SK-N-SH (cell line): ENCODE measurements around the gene KCNA5. TPM values are rescaled to one million over a fixed set of nuclear protein-coding genes. Genes with fewer than 3 reads are reported as not detected.

Experiments
- CTCF ChIA-PET: fragments of 300-600, 350-600 bp; formaldehyde crosslinking; extraction: SDS; loops from one replicate; lab custom pipeline; 2021; lab: Yijun Ruan, JAX
- POLR2A ChIA-PET: fragments of 350-600 bp; sonication (Branson Sonifier 250); formaldehyde crosslinking; extraction: SDS; loops from one replicate; lab custom pipeline; 2020; ENCODE audit warnings: antibody characterized with exemption, inconsistent platforms; lab: Yijun Ruan, JAX
- DNase-seq: peaks from one replicate; pipeline ENCODE4 v3.0.0; 2012
- H2AFZ ChIP-seq: fragments of 200-600 bp; sonication (generic); 2 replicates; pipeline ENCODE4 v1.8.1; 2016; ENCODE audit warnings: antibody characterized with exemption, mild to moderate bottlenecking, low read depth
- H3F3A ChIP-seq: fragments of 200-600 bp; sonication (generic); replicated peaks from 2 replicates; pipeline ENCODE3; 2016; ENCODE audit warnings: antibody characterized with exemption, mild to moderate bottlenecking; ENCODE audit not compliant: insufficient read depth
- H3K27ac ChIP-seq, 2 experiments: fragments of 200-500 bp in 1 of 2; fragments of 200-600 bp in 1 of 2; sonication (Bioruptor generic) in 1 of 2; sonication (generic), shearing (Covaris generic) in 1 of 2; 2 replicates each; pipeline versions ENCODE4 v1.5.1 to v1.6.1; 2014 to 2016; ENCODE audit warnings: low read depth in 2 of 2, inconsistent platforms in 1 of 2, low read length in 1 of 2, mild to moderate bottlenecking in 1 of 2, mixed read lengths in 1 of 2
- H3K27me3 ChIP-seq: fragments of 200-600 bp; sonication (generic), shearing (Covaris generic); 2 replicates; pipeline ENCODE4 v1.6.1; 2016; ENCODE audit warnings: mixed run types; ENCODE audit not compliant: insufficient read depth
- H3K36me3 ChIP-seq, 2 experiments: fragments of 200-500 bp in 1 of 2; fragments of 200-600 bp in 1 of 2; sonication (Bioruptor generic) in 1 of 2; sonication (generic) in 1 of 2; replicated peaks in 1 of 2; 2 replicates each; pipeline versions ENCODE3 to v1.5.1; 2014 to 2016; ENCODE audit warnings: low read length in 1 of 2, mild to moderate bottlenecking in 1 of 2; ENCODE audit not compliant: insufficient read depth in 2 of 2, control insufficient read depth in 1 of 2
- H3K4me1 ChIP-seq, 2 experiments: fragments of 200-500 bp in 1 of 2; fragments of 200-600 bp in 1 of 2; sonication (Bioruptor generic) in 1 of 2; sonication (generic), shearing (Covaris generic) in 1 of 2; 2 replicates each; pipeline versions ENCODE4 v1.5.1 to v1.6.1; 2014 to 2016; ENCODE audit warnings: low read depth in 1 of 2, low read length in 1 of 2, mixed run types in 1 of 2; ENCODE audit not compliant: insufficient read depth in 2 of 2, control insufficient read depth in 1 of 2
- H3K4me2 ChIP-seq: fragments of 200-600 bp; sonication (generic), shearing (Covaris generic); 2 replicates; pipeline ENCODE4 v1.6.1; 2017; ENCODE audit warnings: mixed run types
- H3K4me3 ChIP-seq, 2 experiments: fragments of 200-500 bp in 1 of 2; fragments of 200-600 bp in 1 of 2; sonication (Bioruptor generic) in 1 of 2; sonication (generic), shearing (Covaris generic) in 1 of 2; 2 replicates each; pipeline versions ENCODE4 v1.5.1 to v1.8.1; 2014 to 2016; ENCODE audit warnings: low read depth in 2 of 2, inconsistent platforms in 1 of 2, low read length in 1 of 2, mild to moderate bottlenecking in 1 of 2, mixed read lengths in 1 of 2, moderate library complexity in 1 of 2
- H3K79me2 ChIP-seq: fragments of 200-600 bp; sonication (generic); 2 replicates; pipeline ENCODE4 v1.8.1; 2017; ENCODE audit warnings: mild to moderate bottlenecking; ENCODE audit not compliant: insufficient read depth
- H3K9ac ChIP-seq: fragments of 200-600 bp; sonication (generic); 2 replicates; pipeline ENCODE4 v1.6.1; 2017; ENCODE audit warnings: mixed run types
- H3K9me2 ChIP-seq: fragments of 200-600 bp; sonication (generic); 2 replicates; pipeline ENCODE4 v1.6.1; 2017; ENCODE audit warnings: mixed run types
- H3K9me3 ChIP-seq: fragments of 200-600 bp; sonication (generic); 2 replicates; pipeline ENCODE4 v1.6.1; 2017; ENCODE audit warnings: mixed run types, mild to moderate bottlenecking, moderate library complexity
- H4K20me1 ChIP-seq: fragments of 200-600 bp; sonication (generic); 2 replicates; pipeline ENCODE4 v1.6.1; 2017; ENCODE audit warnings: mild to moderate bottlenecking, mixed run types; ENCODE audit not compliant: insufficient read depth
- CTCF ChIP-seq: fragments of 200-600 bp; sonication (generic); IDR thresholded peaks from 2 replicates; pipeline ENCODE4 v1.6.1; 2017; ENCODE audit warnings: antibody characterized with exemption, mild to moderate bottlenecking, moderate library complexity
- ELF1 ChIP-seq: IDR thresholded peaks from 2 replicates; pipeline ENCODE4 v1.4.0; 2012
- EZH2phosphoT487 ChIP-seq: fragments of 200-600 bp; sonication (generic); IDR thresholded peaks from 2 replicates; pipeline ENCODE4 v1.6.1; 2017; ENCODE audit warnings: low read depth, mixed run types, mild to moderate bottlenecking, antibody characterized with exemption, moderate library complexity, borderline replicate concordance
- FOSL2 ChIP-seq: IDR thresholded peaks from 2 replicates; pipeline ENCODE4 v1.4.0; 2012; ENCODE audit warnings: low read depth, mild to moderate bottlenecking, moderate library complexity, borderline replicate concordance
- FOXJ3 ChIP-seq: sonication (generic); formaldehyde crosslinking; IDR thresholded peaks from 2 replicates; pipeline ENCODE4 v1.5.1; 2020; ENCODE audit warnings: mild to moderate bottlenecking, missing genetic modification reagents
- GABPA ChIP-seq: IDR thresholded peaks from 2 replicates; pipeline ENCODE4 v1.4.0; 2012; ENCODE audit warnings: low read depth, mild to moderate bottlenecking
- JUND ChIP-seq: IDR thresholded peaks from 2 replicates; pipeline ENCODE4 v1.4.0; 2012
- MAX ChIP-seq: IDR thresholded peaks from 2 replicates; pipeline ENCODE4 v1.4.0; 2012; ENCODE audit warnings: low read depth
- MXI1 ChIP-seq: IDR thresholded peaks from 2 replicates; pipeline ENCODE4 v1.6.1; 2012; ENCODE audit warnings: mild to moderate bottlenecking, low read depth, low read length, improper control_type of control experiment
- NFIC ChIP-seq: IDR thresholded peaks from 2 replicates; pipeline ENCODE4 v1.4.0; 2012; ENCODE audit warnings: borderline replicate concordance
- RCOR1 ChIP-seq: fragments of 150-350 bp; IDR thresholded peaks from 2 replicates; pipeline ENCODE4 v1.6.1; 2017; ENCODE audit warnings: antibody characterized with exemption, low read length
- SIN3A ChIP-seq: IDR thresholded peaks from 2 replicates; pipeline ENCODE4 v1.6.1; 2012; ENCODE audit warnings: low read depth, mild to moderate bottlenecking, low read length, moderate library complexity, borderline replicate concordance
- TCF12 ChIP-seq: IDR thresholded peaks from 2 replicates; pipeline ENCODE4 v1.4.0; 2012
- USF1 ChIP-seq: IDR thresholded peaks from 2 replicates; pipeline ENCODE4 v1.4.0; 2012; ENCODE audit warnings: low read depth, borderline replicate concordance
- USF2 ChIP-seq: fragments of 150-350 bp; IDR thresholded peaks from 2 replicates; pipeline ENCODE4 v1.6.1; 2017; ENCODE audit warnings: antibody characterized with exemption, low read length, low read depth, borderline replicate concordance
- ZBTB33 ChIP-seq: IDR thresholded peaks from 2 replicates; pipeline ENCODE4 v1.4.0; 2012; ENCODE audit warnings: low read depth, borderline replicate concordance
- WGBS: methylation state at CpG from one replicate; pipeline ENCODE4 v1.1.6; 2017; ENCODE audit warnings: low lambda C conversion rate; 5-methylcytosine and 5-hydroxymethylcytosine counted together
- polyA plus RNA-seq, 3 experiments: library from polyadenylated mRNA; depleted of rRNA; stranded (reverse); fragments of >200 nt; gene quantifications; 2 replicates each; pipeline ENCODE4 v1.2.3, GENCODE V29; 2012

The KCNA5 gene
- polyA plus RNA-seq, 1 of the 3 experiments (the other 2 are of a cell fraction): not detected

- no peak overlapping the region for H3K4me3 ChIP-seq
- no peaks in the 10 kb centered on the region for H3K79me2 ChIP-seq
- H3K9me3 ChIP-seq: no peaks in the 10 kb centered on the region
- H3K27ac ChIP-seq: no peak overlapping the region
- no peaks in the 10 kb centered on the region for H3K9me2 ChIP-seq
- H3K36me3 ChIP-seq: no peaks in the 10 kb centered on the region
- ChIA-PET CTCF (interaction anchor here (0.9 to 1.0 kb wide), 4 partner anchors 13 to 115 kb away, joined by 3 read pairs; no protein-coding TSS in a partner anchor), POLR2A (no interaction called here)
- no peaks in the 10 kb centered on the region for H3K4me1 ChIP-seq
- 0% methylated on average over 3 of the region's 3 CpGs for WGBS
- no peaks in the 10 kb centered on the region for H3F3A ChIP-seq
- no peak overlapping the region for H3K9ac ChIP-seq
- H3K4me2 ChIP-seq: no peak overlapping the region
- TF ChIP-seq EZH2phosphoT487 (no peak), FOSL2 (no peak), MXI1 (no peak), NFIC (no peak), SIN3A (no peak), MAX (no peak), GABPA (no peak), RCOR1 (no peak), ZBTB33 (no peak), FOXJ3 (CRISPR knock-in tag) (no peak), USF1 (no peak), ELF1 (no peak), USF2 (no peak), CTCF (no peak), TCF12 (no peak), JUND (no peak)
- peaks cover 68% of the 10 kb centered on the region for H3K27me3 ChIP-seq
- no peak for DNase-seq
- no peaks in the 10 kb centered on the region for H4K20me1 ChIP-seq
- H2AFZ ChIP-seq: no peak overlapping the region
These were observed 3.9 kb upstream of the KCNA5 start for GRCh38 chr12:5039815-5040214.
